Suprapubic skin (tissue), 4 donors: Measurements from ENCODE around the gene SPIRE1. TPM values are rescaled to one million over a fixed set of nuclear protein-coding genes. Genes with fewer than 3 reads are reported as not detected.

ENCODE experiments used
- DNase-seq, 2 donors: peaks; one replicate each; pipeline ENCODE4 v3.0.0-alpha.2; 2019; ENCODE audit warnings: low spot score in 2 of 2
- H3K27ac ChIP-seq: fragments of 200-600 bp; sonication (generic); one replicate; pipeline ENCODE4 v1.5.1; 2019
- H3K27me3 ChIP-seq: fragments of 200-600 bp; sonication (generic); one replicate; pipeline ENCODE4 v1.5.1; 2019
- H3K36me3 ChIP-seq: fragments of 200-600 bp; sonication (generic); one replicate; pipeline ENCODE4 v1.5.1; 2019
- H3K4me1 ChIP-seq: fragments of 200-600 bp; sonication (generic); one replicate; pipeline ENCODE4 v1.5.1; 2019
- H3K4me3 ChIP-seq: fragments of 200-600 bp; sonication (generic); one replicate; pipeline ENCODE4 v1.5.1; 2019; ENCODE audit warnings: mild to moderate bottlenecking
- H3K9me3 ChIP-seq: fragments of 200-600 bp; sonication (generic); one replicate; pipeline ENCODE4 v1.5.1; 2019
- CTCF ChIP-seq, 2 donors: fragments of 200-600 bp in 1 of 2; fragments of 450-650 bp in 1 of 2; sonication (generic) in 1 of 2; IDR thresholded peaks; one replicate each; pipeline ENCODE4 v1.5.1; 2016 to 2019; ENCODE audit warnings: antibody characterized with exemption in 2 of 2, mild to moderate bottlenecking in 1 of 2, moderate library complexity in 1 of 2
- EP300 ChIP-seq: sonication (generic); formaldehyde crosslinking; IDR thresholded peaks from one replicate; pipeline ENCODE4 v1.6.1; 2017; ENCODE audit warnings: antibody characterized with exemption
- POLR2A ChIP-seq, 2 donors: fragments of 450-650 bp; IDR thresholded peaks; one replicate each; pipeline ENCODE4 v1.6.1; 2017; ENCODE audit warnings: antibody characterized with exemption in 2 of 2, mild to moderate bottlenecking in 2 of 2, moderate library complexity in 2 of 2
- POLR2AphosphoS5 ChIP-seq, 3 donors: sonication (generic); formaldehyde crosslinking; IDR thresholded peaks; one replicate each; pipeline ENCODE4 v1.6.1; 2017; ENCODE audit warnings: antibody characterized with exemption in 3 of 3
- WGBS: methylation state at CpG from one replicate; pipeline ENCODE4 v1.1.5; 2018; 5-methylcytosine and 5-hydroxymethylcytosine counted together
- total RNA-seq, 4 donors: library from RNA; depleted of rRNA; stranded (reverse); fragments of >200 nt; gene quantifications; one replicate each; pipeline ENCODE4 v1.1.0, GENCODE V29; 2016

SPIRE1 gene
- total RNA-seq, 4 donors from 2014 or later: 21.7 to 42.8 (median 25.2) TPM

DNA sequence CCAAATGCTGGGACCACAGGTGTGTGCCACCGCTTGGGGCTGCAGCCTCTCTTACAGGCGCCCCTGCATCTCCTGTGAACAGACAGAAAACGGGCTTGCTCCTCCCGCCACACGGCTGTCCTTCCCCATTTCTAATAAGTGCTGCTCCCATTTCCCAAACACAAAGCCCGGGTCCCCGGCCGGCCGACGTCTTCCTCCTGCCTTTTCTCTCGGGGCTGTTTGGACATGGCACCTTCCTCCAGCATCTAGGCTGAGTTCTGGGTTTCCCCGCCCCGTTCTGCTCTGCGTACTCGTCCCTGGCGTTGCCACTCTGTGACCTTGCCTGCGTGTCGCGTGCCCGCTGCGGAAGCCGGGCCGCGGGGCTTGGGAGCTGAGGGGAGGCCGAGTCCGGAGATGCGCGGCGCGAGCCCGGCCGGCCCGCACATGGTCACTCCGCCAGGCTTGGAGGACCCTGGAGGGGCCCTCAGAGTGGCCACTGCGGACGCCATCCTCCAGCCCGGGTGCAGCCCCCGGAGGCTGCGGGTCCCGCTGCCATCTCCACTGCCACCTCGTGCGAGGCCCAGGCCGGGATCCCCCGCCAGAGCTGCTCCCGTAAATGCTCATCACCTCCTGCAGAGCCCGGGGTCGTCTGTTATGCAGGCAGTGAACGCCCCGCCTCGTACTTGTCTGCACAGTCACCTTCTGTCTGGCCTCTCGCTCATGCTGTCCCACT, 223.9 kb downstream of the SPIRE1 start:
- Histone ChIP-seq H3K9me3 (no peaks in the 10 kb centered on the region), H3K4me3 (no peak overlapping the region), H3K27me3 (no peaks in the 10 kb centered on the region), H3K4me1 (no peaks in the 10 kb centered on the region), H3K36me3 (peaks cover 37% of the 10 kb centered on the region), H3K27ac (no peak overlapping the region)
- peak in 1 of 2 donors; percentile 42 for DNase-seq
- WGBS: 98% methylated on average over 41 of the region's 51 CpGs
- TF ChIP-seq POLR2A (IDR thresholded peaks at IDR 0.05): no peak
- no peak for TF ChIP-seq EP300
- TF ChIP-seq CTCF (IDR thresholded peaks at IDR 0.05): no peak
- TF ChIP-seq POLR2AphosphoS5 (IDR thresholded peaks at IDR 0.05): no peak

GRCh38 chr18:12432881-12433280, 225.0 kb downstream of the SPIRE1 start:
- H3K4me3 ChIP-seq: no peak overlapping the region
- no peak overlapping the region for H3K27ac ChIP-seq
- WGBS: 96% methylated on average over 31 of the region's 31 CpGs
- H3K36me3 ChIP-seq: peaks cover 38% of the 10 kb centered on the region
- H3K4me1 ChIP-seq: no peaks in the 10 kb centered on the region
- no peaks in the 10 kb centered on the region for H3K9me3 ChIP-seq
- DNase-seq: no peak
- no peak for TF ChIP-seq CTCF (IDR thresholded peaks at IDR 0.05)
- TF ChIP-seq POLR2AphosphoS5 (IDR thresholded peaks at IDR 0.05): no peak
- no peak for TF ChIP-seq POLR2A (IDR thresholded peaks at IDR 0.05)
- no peak for TF ChIP-seq EP300
- H3K27me3 ChIP-seq: no peaks in the 10 kb centered on the region

DNA sequence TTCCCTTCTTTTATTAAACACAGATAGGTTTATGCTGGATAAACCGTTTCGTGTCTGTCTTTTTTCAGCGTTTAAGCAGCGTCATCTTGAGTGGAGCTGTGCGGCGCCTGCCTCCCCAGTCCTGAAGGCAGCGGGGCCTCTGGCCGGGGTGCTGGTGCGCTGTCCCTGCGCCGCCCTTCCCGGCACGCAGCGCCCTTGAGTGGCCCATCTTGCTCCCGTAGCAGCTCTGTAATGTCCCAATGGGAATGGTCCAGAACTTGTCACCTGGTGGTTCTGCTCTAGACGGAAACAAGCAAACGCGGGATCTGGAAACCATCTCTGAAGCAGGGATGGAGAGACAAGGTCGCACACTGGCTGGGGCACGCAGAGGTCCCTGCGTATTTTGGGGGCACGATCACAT, 225.7 kb downstream of the SPIRE1 start:
- WGBS: 95% methylated on average over 22 of the region's 22 CpGs
- H3K27ac ChIP-seq: no peak overlapping the region
- DNase-seq: no peak

GRCh38 chr18:12431561-12431960, 226.3 kb downstream of the SPIRE1 start:
- Histone ChIP-seq H3K36me3 (peaks cover 51% of the 10 kb centered on the region), H3K4me3 (no peak overlapping the region), H3K27ac (no peak overlapping the region), H3K4me1 (no peaks in the 10 kb centered on the region), H3K27me3 (no peaks in the 10 kb centered on the region), H3K9me3 (no peaks in the 10 kb centered on the region)
- WGBS: 97% methylated on average over 6 of the region's 16 CpGs
- TF ChIP-seq POLR2A (IDR thresholded peaks at IDR 0.05): no peak
- no peak for TF ChIP-seq POLR2AphosphoS5 (IDR thresholded peaks at IDR 0.05)
- no peak for TF ChIP-seq CTCF (IDR thresholded peaks at IDR 0.05)
- TF ChIP-seq EP300: no peak
- no peak for DNase-seq

More for the DNA sequence above, 225.7 kb downstream of the SPIRE1 start:
- Histone ChIP-seq H3K36me3 (peaks cover 45% of the 10 kb centered on the region), H3K27me3 (no peaks in the 10 kb centered on the region), H3K4me1 (no peaks in the 10 kb centered on the region), H3K9me3 (no peaks in the 10 kb centered on the region), H3K4me3 (no peak overlapping the region)
- TF ChIP-seq CTCF (IDR thresholded peaks at IDR 0.05) (no peak), EP300 (no peak), POLR2AphosphoS5 (IDR thresholded peaks at IDR 0.05) (no peak), POLR2A (IDR thresholded peaks at IDR 0.05) (no peak)

GRCh38 chr18:12430137-12430990, 227.5 kb downstream of the SPIRE1 start:
- peaks cover 52% of the 10 kb centered on the region for H3K36me3 ChIP-seq
- H3K4me1 ChIP-seq: no peaks in the 10 kb centered on the region
- H3K27me3 ChIP-seq: no peaks in the 10 kb centered on the region
- H3K9me3 ChIP-seq: no peaks in the 10 kb centered on the region
- no peak overlapping the region for H3K27ac ChIP-seq
- WGBS: 93% methylated on average over 8 of the region's 8 CpGs
- DNase-seq: no peak
- TF ChIP-seq POLR2A (IDR thresholded peaks at IDR 0.05) (no peak), EP300 (no peak), CTCF (IDR thresholded peaks at IDR 0.05) (no peak), POLR2AphosphoS5 (IDR thresholded peaks at IDR 0.05) (no peak)
- H3K4me3 ChIP-seq: no peak overlapping the region
